HG02678 (cell line): ENCODE data around the gene PCP4.

Experiments
- ATAC-seq: cut with Tn5 transposase; IDR thresholded peaks from one replicate; pipeline ENCODE4 v1.9.1; 2021; ENCODE audit warnings: mild to moderate bottlenecking, moderate library complexity; ENCODE audit not compliant: unreplicated experiment

PCP4 gene

GRCh38 chr21:39969691-39970364, 102.6 kb downstream of the PCP4 start:
- ATAC-seq, result no peak

- ATAC-seq, result no peak
These were observed 104.7 kb downstream of the PCP4 start for GRCh38 chr21:39971956-39972355.

GRCh38 chr21:39972471-39972870, 105.2 kb downstream of the PCP4 start:
- no peak for ATAC-seq

GRCh38 chr21:39972976-39973770, 105.9 kb downstream of the PCP4 start:
- ATAC-seq, result no peak

GRCh38 chr21:39976800-39977199, 109.6 kb downstream of the PCP4 start:
- no peak for ATAC-seq
